Parathyroid adenoma (tissue), 2 donors: ENCODE results near the gene IGFALS.

ENCODE experiments used
- H2AFZ ChIP-seq: fragments of 300-600 bp; sonication (generic); one replicate; pipeline ENCODE4 v1.7.0; 2017; ENCODE audit warnings: antibody characterized with exemption, mild to moderate bottlenecking
- H3K27ac ChIP-seq: fragments of 300-600 bp; sonication (generic); one replicate; pipeline ENCODE4 v1.7.0; 2017
- H3K27me3 ChIP-seq: fragments of 300-600 bp; sonication (generic); one replicate; pipeline ENCODE4 v1.7.0; 2017; ENCODE audit warnings: low read length; ENCODE audit not compliant: control insufficient read depth, insufficient read depth
- H3K36me3 ChIP-seq: fragments of 300-600 bp; sonication (generic); one replicate; pipeline ENCODE4 v1.7.0; 2017; ENCODE audit warnings: low read length; ENCODE audit not compliant: control insufficient read depth, insufficient read depth
- H3K4me1 ChIP-seq: fragments of 300-600 bp; sonication (generic); one replicate; pipeline ENCODE4 v1.7.0; 2017; ENCODE audit warnings: control low read depth
- H3K4me2 ChIP-seq: fragments of 300-600 bp; sonication (generic); one replicate; pipeline ENCODE4 v1.7.0; 2017; ENCODE audit warnings: low read length
- H3K4me3 ChIP-seq: fragments of 300-600 bp; sonication (generic); one replicate; pipeline ENCODE4 v1.7.0; 2017; ENCODE audit warnings: low read depth, low read length
- H3K79me2 ChIP-seq: fragments of 300-600 bp; sonication (generic); one replicate; pipeline ENCODE4 v1.7.0; 2017; ENCODE audit warnings: control low read depth
- H3K9ac ChIP-seq: fragments of 300-600 bp; sonication (generic); one replicate; pipeline ENCODE4 v1.7.0; 2017; ENCODE audit warnings: mild to moderate bottlenecking
- H3K9me3 ChIP-seq: fragments of 300-600 bp; sonication (generic); one replicate; pipeline ENCODE4 v1.7.0; 2017; ENCODE audit warnings: low read length; ENCODE audit not compliant: control insufficient read depth
- CTCF ChIP-seq: fragments of 300-600 bp; sonication (generic); IDR thresholded peaks from one replicate; pipeline ENCODE4 v1.7.0; 2017; ENCODE audit warnings: antibody characterized with exemption, mild to moderate bottlenecking
- donor health status: primary hyperparathyroidism.

Gene IGFALS

GRCh38 chr16:1816396-1817275 is 23.1 kb upstream of the IGFALS start:
- Histone ChIP-seq H3K9ac (no peak overlapping the region), H3K27ac (no peak overlapping the region), H3K4me2 (no peak overlapping the region), H3K79me2 (peaks cover 20% of the 10 kb centered on the region), H2AFZ (no peak overlapping the region), H3K36me3 (no peaks in the 10 kb centered on the region), H3K9me3 (no peaks in the 10 kb centered on the region), H3K4me1 (no peaks in the 10 kb centered on the region), H3K4me3 (no peak overlapping the region), H3K27me3 (no peaks in the 10 kb centered on the region)
- no peak for TF ChIP-seq CTCF

- Histone ChIP-seq H3K4me1 (no peaks in the 10 kb centered on the region), H3K4me3 (no peak overlapping the region), H3K27ac (no peak overlapping the region), H3K9me3 (no peaks in the 10 kb centered on the region), H2AFZ (no peak overlapping the region), H3K9ac (no peak overlapping the region), H3K36me3 (no peaks in the 10 kb centered on the region), H3K79me2 (peaks cover 12% of the 10 kb centered on the region), H3K4me2 (no peak overlapping the region), H3K27me3 (no peaks in the 10 kb centered on the region)
- TF ChIP-seq CTCF: no peak
These were observed 22.0 kb upstream of the IGFALS start for GRCh38 chr16:1815461-1815860.

- Histone ChIP-seq H3K27me3 (no peaks in the 10 kb centered on the region), H3K9ac (no peak overlapping the region), H3K4me1 (no peaks in the 10 kb centered on the region), H3K4me3 (no peak overlapping the region), H2AFZ (no peak overlapping the region), H3K27ac (no peak overlapping the region), H3K4me2 (no peak overlapping the region), H3K36me3 (no peaks in the 10 kb centered on the region), H3K79me2 (peaks cover 16% of the 10 kb centered on the region), H3K9me3 (no peaks in the 10 kb centered on the region)
- TF ChIP-seq CTCF: peak; percentile 32
These were observed 19.2 kb upstream of the IGFALS start for GRCh38 chr16:1812732-1813163.

GRCh38 chr16:1810536-1810935 is 17.0 kb upstream of the IGFALS start:
- Histone ChIP-seq H3K4me1 (no peaks in the 10 kb centered on the region), H3K9me3 (no peaks in the 10 kb centered on the region), H3K27ac (no peak overlapping the region), H3K36me3 (no peaks in the 10 kb centered on the region), H3K9ac (no peak overlapping the region), H3K4me2 (no peak overlapping the region), H3K4me3 (no peak overlapping the region), H3K27me3 (no peaks in the 10 kb centered on the region), H2AFZ (no peak overlapping the region), H3K79me2 (peaks cover 16% of the 10 kb centered on the region)
- TF ChIP-seq CTCF: no peak

GRCh38 chr16:1810106-1810505 is 16.6 kb upstream of the IGFALS start:
- TF ChIP-seq CTCF: no peak
- no peak overlapping the region for H3K27ac ChIP-seq
- H3K9ac ChIP-seq: no peak overlapping the region
- peaks cover 16% of the 10 kb centered on the region for H3K79me2 ChIP-seq
- no peaks in the 10 kb centered on the region for H3K9me3 ChIP-seq
- no peak overlapping the region for H2AFZ ChIP-seq
- H3K36me3 ChIP-seq: no peaks in the 10 kb centered on the region
- no peaks in the 10 kb centered on the region for H3K27me3 ChIP-seq
- H3K4me1 ChIP-seq: no peaks in the 10 kb centered on the region
- no peak overlapping the region for H3K4me2 ChIP-seq
- no peak overlapping the region for H3K4me3 ChIP-seq
